Panc1 (cell line): ENCODE results near the gene UBE2L5. TPM values are rescaled to one million over a fixed set of nuclear protein-coding genes. Genes with fewer than 3 reads are reported as not detected.

ENCODE experiments used
- ATAC-seq: fragments of 200-7000 bp; cut with Tn5 transposase; 2 replicates; pipeline ENCODE4 v1.9.1; 2020; ENCODE audit warnings: mild to moderate bottlenecking, moderate library complexity
- Bru-seq: library from RNA; stranded (reverse); fragments of 400-500 nt; gene quantifications from one replicate; lab custom pipeline; 2021; lab: Mats Ljungman, UMichigan
- BruChase-seq, 2 experiments: library from RNA; stranded (reverse); fragments of 400-500 nt; gene quantifications; one replicate each; lab custom pipeline; 2021; lab: Mats Ljungman, UMichigan
- BruUV-seq: library from RNA; stranded (reverse); fragments of 400-500 nt; replicated peaks from 2 replicates; lab custom pipeline; 2021; lab: Mats Ljungman, UMichigan
- CTCF ChIA-PET: fragments of 300-600 bp; sonication (Branson Sonifier 250); formaldehyde crosslinking; loops from one replicate; lab custom pipeline; 2022; ENCODE audit warnings: antibody characterized with exemption; lab: Charles Lee
- POLR2A ChIA-PET: fragments of 300-600 bp; sonication (Branson Sonifier 250); formaldehyde crosslinking; loops from one replicate; lab custom pipeline; 2022; ENCODE audit warnings: antibody characterized with exemption; lab: Charles Lee
- DNase-seq: peaks from one replicate; pipeline ENCODE4 v3.0.0-alpha.2; 2010; ENCODE audit warnings: low read depth, low spot score
- H3K27ac ChIP-seq: 2 replicates; pipeline ENCODE4 v1.5.1; 2011; ENCODE audit warnings: mild to moderate bottlenecking, low read length, inconsistent platforms
- H3K27me3 ChIP-seq: fragments of 200-500 bp; sonication (Bioruptor generic); 2 replicates; pipeline ENCODE4 v1.6.0; 2014; ENCODE audit warnings: low read length, inconsistent platforms; ENCODE audit not compliant: control insufficient read depth, insufficient read depth
- H3K36me3 ChIP-seq: fragments of 200-500 bp; sonication (Bioruptor generic); 2 replicates; pipeline ENCODE4 v1.5.1; 2014; ENCODE audit warnings: inconsistent platforms, mild to moderate bottlenecking, low read length, moderate library complexity; ENCODE audit not compliant: control insufficient read depth, insufficient read depth
- H3K4me1 ChIP-seq: 2 replicates; pipeline ENCODE4 v1.5.1; 2011; ENCODE audit warnings: inconsistent platforms, mild to moderate bottlenecking, low read length, moderate library complexity; ENCODE audit not compliant: control insufficient read depth, insufficient read depth
- H3K4me3 ChIP-seq, 2 experiments: 2 replicates each; pipeline ENCODE4 v1.5.1; 2011 to 2012; ENCODE audit warnings: low read depth in 2 of 2, low read length in 2 of 2, mild to moderate bottlenecking in 2 of 2, inconsistent platforms in 1 of 2, moderate library complexity in 1 of 2
- H3K9me3 ChIP-seq: fragments of 200-500 bp; sonication (Bioruptor generic); 2 replicates; pipeline ENCODE4 v1.5.1; 2014; ENCODE audit warnings: low read depth, mild to moderate bottlenecking, inconsistent platforms, low read length, moderate library complexity; ENCODE audit not compliant: control insufficient read depth, insufficient read depth
- POLR2AphosphoS5 ChIP-seq: IDR thresholded peaks from 2 replicates; pipeline ENCODE4 v1.6.1; 2012; ENCODE audit warnings: mild to moderate bottlenecking, low read depth, low read length, moderate library complexity
- SIN3A ChIP-seq: IDR thresholded peaks from 2 replicates; pipeline ENCODE4 v1.6.1; 2012; ENCODE audit warnings: low read depth, mild to moderate bottlenecking, low read length, moderate library complexity, borderline replicate concordance; ENCODE audit not compliant: insufficient read depth
- TCF7L2 ChIP-seq: IDR thresholded peaks from 2 replicates; pipeline ENCODE4 v1.6.1; 2011; ENCODE audit warnings: mild to moderate bottlenecking, low read depth, low read length, inconsistent platforms
- in situ Hi-C: cut with HindIII; loops from 2 replicates; pipeline ENCODE4 v1.10.0; 2016; ENCODE audit warnings: low sequenced_read_pairs, low pct_unique_long_range_greater_than_20kb
- intact Hi-C: fragments of 100-400 bp; cut with micrococcal nuclease; formaldehyde crosslinking; loops from one replicate; pipeline ENCODE4 v1.10.0; 2022; ENCODE audit not compliant: unreplicated experiment
- long read RNA-seq: library from polyadenylated mRNA; unstranded; transcript quantifications from one replicate; pipeline ENCODE4 v2.0.0, GENCODE V29; 2021; ENCODE audit not compliant: unreplicated experiment
- polyA plus RNA-seq: library from polyadenylated mRNA; unstranded; fragments of >200 nt; gene quantifications from one replicate; pipeline ENCODE4 v1.2.1, GENCODE V29; 2012; ENCODE audit warnings: missing spikeins; ENCODE audit not compliant: insufficient read length
- total RNA-seq: library from RNA; stranded (reverse); gene quantifications from one replicate; pipeline ENCODE4 v1.2.1, GENCODE V29; 2021; ENCODE audit not compliant: unreplicated experiment
- TF ChIP-seq, protein P1 (sequence below), 2 experiments: IDR thresholded peaks; 2 replicates each; pipeline ENCODE4 v1.6.1; 2011 to 2012; ENCODE audit warnings: low read depth in 2 of 2, control low read depth in 1 of 2, low read length in 1 of 2, mild to moderate bottlenecking in 1 of 2, moderate library complexity in 1 of 2; ENCODE audit not compliant: insufficient read depth in 1 of 2
- TF ChIP-seq, protein P2 (sequence below): fragments of 450-650 bp; IDR thresholded peaks from 2 replicates; pipeline ENCODE4 v1.5.1; 2017; ENCODE audit warnings: mild to moderate bottlenecking

The UBE2L5 gene
- total RNA-seq (not detected), Bru-seq, nascent RNA (percentile 27 among the genes with signal in this experiment), BruChase-seq, experiment 1, labeled RNA remaining after a 2-hour chase (percentile 24 among the genes with signal in this experiment), BruChase-seq, experiment 2, labeled RNA remaining after a 6-hour chase (percentile 11 among the genes with signal in this experiment)
- polyA plus RNA-seq, result 0.76 TPM
- long read RNA-seq, result 0 reads

DNA sequence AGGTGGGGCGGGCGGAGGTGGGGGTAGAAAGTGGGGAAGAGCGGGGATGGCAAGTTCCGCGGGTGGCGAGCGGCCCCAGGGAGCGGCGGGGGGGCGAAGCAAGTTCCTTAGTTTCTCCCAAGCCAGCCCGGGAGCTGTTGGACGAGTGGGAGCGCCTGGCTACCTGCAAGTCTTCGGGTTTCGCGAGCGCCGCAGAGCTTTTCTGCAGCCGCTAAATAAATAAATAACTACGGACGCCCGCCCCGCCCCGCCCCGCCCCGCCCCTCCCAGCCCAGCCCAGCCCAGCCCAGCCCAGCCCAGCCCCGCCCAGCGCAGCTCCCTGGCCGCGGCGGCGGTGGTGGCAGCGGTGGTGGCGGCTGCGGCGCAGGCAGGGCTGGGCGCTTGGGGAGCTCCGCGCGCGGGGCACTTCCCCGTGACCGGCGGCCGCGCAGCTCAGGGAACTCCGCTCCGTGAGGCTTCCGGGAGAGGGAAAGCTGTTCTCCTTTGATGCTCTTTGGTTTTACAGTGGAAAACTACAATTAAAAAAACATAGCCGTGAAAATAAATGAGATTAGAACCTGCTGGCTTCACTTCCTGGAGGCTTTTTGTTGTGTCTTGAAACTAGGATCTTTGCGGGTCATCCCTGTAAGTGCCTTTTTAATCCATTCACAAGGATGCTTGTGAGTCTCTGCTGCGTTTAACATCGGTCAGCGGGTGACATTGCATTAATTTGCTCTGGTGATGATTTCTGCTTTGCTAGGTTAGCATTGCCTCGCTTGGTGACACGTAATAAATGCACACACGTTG is at the start of gene UBE2L5:
UBE2L5 (plus strand) TSS at position 440 of the 786 bp plus-strand sequence. CDS start 5,498 bp downstream, outside the sequence.
- peak; percentile 96 for ATAC-seq
- no peaks in the 10 kb centered on the region for H3K27me3 ChIP-seq
- ChIA-PET POLR2A (interaction anchor here (0.6 kb wide), 3 partner anchors 148 to 694 kb away, joined by 3 to 4 read pairs (median 3); no protein-coding TSS in a partner anchor), CTCF (no interaction called here)
- intact Hi-C loops, result no loop called here
- H3K36me3 ChIP-seq, result no peaks in the 10 kb centered on the region
- peak within 1 kb of the TSS; percentile 90 for H3K27ac ChIP-seq
- no peak for DNase-seq
- no peaks in the 10 kb centered on the region for H3K9me3 ChIP-seq
- peak within 1 kb of the TSS; percentile 64 to 86 for H3K4me3 ChIP-seq
- peaks cover 5% of the 10 kb centered on the region for H3K4me1 ChIP-seq
- BruUV-seq, result no TSS peak
- in situ Hi-C loops, result no loop called here
- 0 out of 2 replicates have a peak, but pooled peaks have one; percentile 51 for TF ChIP-seq POLR2AphosphoS5
- TF ChIP-seq, protein P1, sequence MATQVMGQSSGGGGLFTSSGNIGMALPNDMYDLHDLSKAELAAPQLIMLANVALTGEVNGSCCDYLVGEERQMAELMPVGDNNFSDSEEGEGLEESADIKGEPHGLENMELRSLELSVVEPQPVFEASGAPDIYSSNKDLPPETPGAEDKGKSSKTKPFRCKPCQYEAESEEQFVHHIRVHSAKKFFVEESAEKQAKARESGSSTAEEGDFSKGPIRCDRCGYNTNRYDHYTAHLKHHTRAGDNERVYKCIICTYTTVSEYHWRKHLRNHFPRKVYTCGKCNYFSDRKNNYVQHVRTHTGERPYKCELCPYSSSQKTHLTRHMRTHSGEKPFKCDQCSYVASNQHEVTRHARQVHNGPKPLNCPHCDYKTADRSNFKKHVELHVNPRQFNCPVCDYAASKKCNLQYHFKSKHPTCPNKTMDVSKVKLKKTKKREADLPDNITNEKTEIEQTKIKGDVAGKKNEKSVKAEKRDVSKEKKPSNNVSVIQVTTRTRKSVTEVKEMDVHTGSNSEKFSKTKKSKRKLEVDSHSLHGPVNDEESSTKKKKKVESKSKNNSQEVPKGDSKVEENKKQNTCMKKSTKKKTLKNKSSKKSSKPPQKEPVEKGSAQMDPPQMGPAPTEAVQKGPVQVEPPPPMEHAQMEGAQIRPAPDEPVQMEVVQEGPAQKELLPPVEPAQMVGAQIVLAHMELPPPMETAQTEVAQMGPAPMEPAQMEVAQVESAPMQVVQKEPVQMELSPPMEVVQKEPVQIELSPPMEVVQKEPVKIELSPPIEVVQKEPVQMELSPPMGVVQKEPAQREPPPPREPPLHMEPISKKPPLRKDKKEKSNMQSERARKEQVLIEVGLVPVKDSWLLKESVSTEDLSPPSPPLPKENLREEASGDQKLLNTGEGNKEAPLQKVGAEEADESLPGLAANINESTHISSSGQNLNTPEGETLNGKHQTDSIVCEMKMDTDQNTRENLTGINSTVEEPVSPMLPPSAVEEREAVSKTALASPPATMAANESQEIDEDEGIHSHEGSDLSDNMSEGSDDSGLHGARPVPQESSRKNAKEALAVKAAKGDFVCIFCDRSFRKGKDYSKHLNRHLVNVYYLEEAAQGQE (IDR thresholded peaks at IDR 0.05; ENCODE audit: insufficient read depth in 1 of 2, low read depth in 2 of 2, low read length in 1 of 2), result no peak

DNA sequence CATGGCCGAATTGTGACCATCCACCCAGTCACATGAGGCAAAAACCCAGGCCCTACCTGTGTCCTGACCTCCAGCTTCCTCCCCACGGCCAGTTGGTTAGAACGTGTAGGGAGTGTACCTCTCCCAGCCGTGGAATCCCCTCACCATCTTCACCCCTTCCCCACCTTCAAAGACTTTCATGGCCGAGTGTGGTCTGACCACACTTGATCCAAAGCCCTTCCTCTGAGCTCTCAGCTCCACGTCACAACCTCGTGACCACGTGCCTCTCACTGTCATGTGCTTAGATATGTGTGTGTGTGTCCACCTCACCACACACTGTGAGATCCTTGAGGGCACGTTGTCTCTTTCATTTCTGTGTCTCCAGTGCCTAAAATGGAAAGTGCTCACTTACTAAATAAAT is 48.6 kb upstream of the UBE2L5 start:
- BruUV-seq, result no TSS peak
- intact Hi-C loops, result no loop called here
- Histone ChIP-seq H3K9me3 (no peaks in the 10 kb centered on the region), H3K4me1 (no peaks in the 10 kb centered on the region), H3K27ac (no peak overlapping the region), H3K4me3 (no peak overlapping the region), H3K27me3 (no peaks in the 10 kb centered on the region), H3K36me3 (no peaks in the 10 kb centered on the region)
- in situ Hi-C loops, result no loop called here
- ATAC-seq (no peak), DNase-seq (no peak)
- TF ChIP-seq SIN3A (no peak), TCF7L2 (no peak), POLR2AphosphoS5 (no peak)
- TF ChIP-seq, protein P2, sequence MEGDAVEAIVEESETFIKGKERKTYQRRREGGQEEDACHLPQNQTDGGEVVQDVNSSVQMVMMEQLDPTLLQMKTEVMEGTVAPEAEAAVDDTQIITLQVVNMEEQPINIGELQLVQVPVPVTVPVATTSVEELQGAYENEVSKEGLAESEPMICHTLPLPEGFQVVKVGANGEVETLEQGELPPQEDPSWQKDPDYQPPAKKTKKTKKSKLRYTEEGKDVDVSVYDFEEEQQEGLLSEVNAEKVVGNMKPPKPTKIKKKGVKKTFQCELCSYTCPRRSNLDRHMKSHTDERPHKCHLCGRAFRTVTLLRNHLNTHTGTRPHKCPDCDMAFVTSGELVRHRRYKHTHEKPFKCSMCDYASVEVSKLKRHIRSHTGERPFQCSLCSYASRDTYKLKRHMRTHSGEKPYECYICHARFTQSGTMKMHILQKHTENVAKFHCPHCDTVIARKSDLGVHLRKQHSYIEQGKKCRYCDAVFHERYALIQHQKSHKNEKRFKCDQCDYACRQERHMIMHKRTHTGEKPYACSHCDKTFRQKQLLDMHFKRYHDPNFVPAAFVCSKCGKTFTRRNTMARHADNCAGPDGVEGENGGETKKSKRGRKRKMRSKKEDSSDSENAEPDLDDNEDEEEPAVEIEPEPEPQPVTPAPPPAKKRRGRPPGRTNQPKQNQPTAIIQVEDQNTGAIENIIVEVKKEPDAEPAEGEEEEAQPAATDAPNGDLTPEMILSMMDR, result no peak
- TF ChIP-seq, protein P1 (IDR thresholded peaks at IDR 0.05; ENCODE audit: insufficient read depth in 1 of 2, low read depth in 2 of 2, low read length in 1 of 2), result no peak
- ChIA-PET POLR2A (no interaction called here), CTCF (no interaction called here)
